ENCODE measurements around the gene DHRS7B. TPM values are rescaled to one million over a fixed set of nuclear protein-coding genes. Genes with fewer than 3 reads are reported as not detected.

The DHRS7B gene
- total RNA-seq, 4 donors from 2014 or later, result 42.8 to 64.1 (median 50.6) TPM

DNA sequence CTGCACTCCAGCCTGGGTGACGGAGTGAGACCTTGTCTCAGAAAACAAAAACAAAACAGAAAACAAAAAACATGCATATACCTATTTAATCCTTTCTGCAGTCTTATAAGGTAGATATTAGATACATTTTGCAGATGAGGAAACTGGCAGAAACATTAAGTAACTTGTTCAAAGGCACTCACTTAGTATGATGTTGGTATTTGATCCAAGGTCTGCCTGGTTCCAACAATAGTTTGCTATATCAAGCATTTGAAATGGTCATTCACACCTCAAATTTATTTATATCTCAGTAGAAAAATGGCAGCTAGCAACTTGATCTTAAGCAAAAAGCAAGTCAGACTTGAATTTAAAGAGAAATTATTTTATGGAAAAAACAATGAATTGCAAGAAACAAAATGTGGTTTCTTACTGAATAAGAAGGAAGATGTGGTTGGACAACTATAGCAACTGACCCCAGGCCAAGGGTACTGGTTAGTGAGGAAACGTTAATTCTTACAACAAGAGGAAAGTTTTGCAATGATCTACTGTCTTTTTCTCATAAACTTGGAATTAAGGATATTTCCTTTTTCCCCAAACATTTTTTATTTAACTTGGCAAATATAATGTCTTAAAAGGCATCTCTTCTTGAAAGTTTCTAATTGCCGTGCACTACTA is 19.7 kb downstream of the DHRS7B start:
- TF ChIP-seq EP300 (IDR thresholded peaks at IDR 0.05) (no peak), POLR2A (IDR thresholded peaks at IDR 0.05) (no peak), POLR2AphosphoS5 (IDR thresholded peaks at IDR 0.05) (no peak)
- TF ChIP-seq, protein P1, sequence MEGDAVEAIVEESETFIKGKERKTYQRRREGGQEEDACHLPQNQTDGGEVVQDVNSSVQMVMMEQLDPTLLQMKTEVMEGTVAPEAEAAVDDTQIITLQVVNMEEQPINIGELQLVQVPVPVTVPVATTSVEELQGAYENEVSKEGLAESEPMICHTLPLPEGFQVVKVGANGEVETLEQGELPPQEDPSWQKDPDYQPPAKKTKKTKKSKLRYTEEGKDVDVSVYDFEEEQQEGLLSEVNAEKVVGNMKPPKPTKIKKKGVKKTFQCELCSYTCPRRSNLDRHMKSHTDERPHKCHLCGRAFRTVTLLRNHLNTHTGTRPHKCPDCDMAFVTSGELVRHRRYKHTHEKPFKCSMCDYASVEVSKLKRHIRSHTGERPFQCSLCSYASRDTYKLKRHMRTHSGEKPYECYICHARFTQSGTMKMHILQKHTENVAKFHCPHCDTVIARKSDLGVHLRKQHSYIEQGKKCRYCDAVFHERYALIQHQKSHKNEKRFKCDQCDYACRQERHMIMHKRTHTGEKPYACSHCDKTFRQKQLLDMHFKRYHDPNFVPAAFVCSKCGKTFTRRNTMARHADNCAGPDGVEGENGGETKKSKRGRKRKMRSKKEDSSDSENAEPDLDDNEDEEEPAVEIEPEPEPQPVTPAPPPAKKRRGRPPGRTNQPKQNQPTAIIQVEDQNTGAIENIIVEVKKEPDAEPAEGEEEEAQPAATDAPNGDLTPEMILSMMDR (IDR thresholded peaks at IDR 0.05), result no peak
- WGBS, result 80% methylated on average over 3 of the region's 3 CpGs
- no peaks in the 10 kb centered on the region for H3K9me3 ChIP-seq
- no peak for DNase-seq (ENCODE audit: low spot score in 2 of 2)
- no peaks in the 10 kb centered on the region for H3K4me1 ChIP-seq
- H3K36me3 ChIP-seq, result peaks cover 3% of the 10 kb centered on the region
- no peaks in the 10 kb centered on the region for H3K27me3 ChIP-seq
- no peak overlapping the region for H3K4me3 ChIP-seq
- no peak overlapping the region for H3K27ac ChIP-seq

DNA sequence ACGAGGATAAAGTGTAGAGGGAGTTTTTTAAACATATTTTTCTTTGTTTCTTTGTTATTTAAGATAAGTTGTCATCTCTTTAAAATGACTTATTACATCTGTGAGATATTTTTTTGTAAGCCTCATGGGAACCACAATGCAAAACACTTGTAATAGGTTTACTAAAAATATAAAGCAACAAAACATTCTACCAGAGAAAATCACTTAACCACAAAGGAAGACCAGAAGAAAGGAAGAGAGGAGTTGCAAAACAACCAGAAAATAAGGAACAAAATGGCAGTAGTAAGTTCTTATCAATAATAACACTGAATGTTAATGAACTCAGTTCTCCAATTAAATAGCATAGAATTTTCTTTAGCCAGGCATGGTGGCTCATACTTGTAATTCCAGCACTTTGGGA is 22.9 kb downstream of the DHRS7B start:
- TF ChIP-seq POLR2A (IDR thresholded peaks at IDR 0.05) (no peak), POLR2AphosphoS5 (IDR thresholded peaks at IDR 0.05) (no peak), EP300 (IDR thresholded peaks at IDR 0.05) (no peak)
- TF ChIP-seq, protein P1 (IDR thresholded peaks at IDR 0.05), result no peak
- Histone ChIP-seq H3K27ac (no peak overlapping the region), H3K9me3 (no peaks in the 10 kb centered on the region), H3K27me3 (no peaks in the 10 kb centered on the region), H3K4me3 (no peak overlapping the region), H3K4me1 (no peaks in the 10 kb centered on the region), H3K36me3 (no peaks in the 10 kb centered on the region)
- 80% methylated on average over 1 of the region's 1 CpG for WGBS
- no peak for DNase-seq (ENCODE audit: low spot score in 2 of 2)

DNA sequence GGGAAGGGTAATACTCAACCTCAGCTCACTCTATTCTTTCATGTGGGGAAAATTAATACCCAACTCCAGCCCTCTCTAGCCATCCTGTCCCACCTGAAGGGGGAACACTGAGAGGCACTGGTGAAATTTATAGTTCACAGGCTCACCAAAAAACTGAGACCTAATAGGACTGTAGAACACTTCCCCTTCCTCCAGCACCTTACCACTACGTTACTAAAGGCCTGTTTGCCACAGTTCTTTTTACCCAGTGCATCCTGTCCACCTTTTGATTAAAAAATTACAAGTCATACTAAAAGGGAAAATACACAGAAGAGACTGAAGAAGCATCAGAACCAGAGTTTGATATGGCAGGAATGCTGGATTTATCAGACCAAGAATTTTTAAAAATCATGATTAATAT is 26.0 kb downstream of the DHRS7B start:
- H3K36me3 ChIP-seq, result no peaks in the 10 kb centered on the region
- 75% methylated on average over 1 of the region's 1 CpG for WGBS
- no peaks in the 10 kb centered on the region for H3K4me1 ChIP-seq
- no peak overlapping the region for H3K4me3 ChIP-seq
- no peaks in the 10 kb centered on the region for H3K9me3 ChIP-seq
- no peak overlapping the region for H3K27ac ChIP-seq
- H3K27me3 ChIP-seq, result no peaks in the 10 kb centered on the region
- no peak for DNase-seq (ENCODE audit: low spot score in 2 of 2)
- TF ChIP-seq POLR2AphosphoS5 (IDR thresholded peaks at IDR 0.05) (no peak), EP300 (IDR thresholded peaks at IDR 0.05) (no peak), POLR2A (IDR thresholded peaks at IDR 0.05) (no peak)
- TF ChIP-seq, protein P1 (IDR thresholded peaks at IDR 0.05), result no peak

DNA sequence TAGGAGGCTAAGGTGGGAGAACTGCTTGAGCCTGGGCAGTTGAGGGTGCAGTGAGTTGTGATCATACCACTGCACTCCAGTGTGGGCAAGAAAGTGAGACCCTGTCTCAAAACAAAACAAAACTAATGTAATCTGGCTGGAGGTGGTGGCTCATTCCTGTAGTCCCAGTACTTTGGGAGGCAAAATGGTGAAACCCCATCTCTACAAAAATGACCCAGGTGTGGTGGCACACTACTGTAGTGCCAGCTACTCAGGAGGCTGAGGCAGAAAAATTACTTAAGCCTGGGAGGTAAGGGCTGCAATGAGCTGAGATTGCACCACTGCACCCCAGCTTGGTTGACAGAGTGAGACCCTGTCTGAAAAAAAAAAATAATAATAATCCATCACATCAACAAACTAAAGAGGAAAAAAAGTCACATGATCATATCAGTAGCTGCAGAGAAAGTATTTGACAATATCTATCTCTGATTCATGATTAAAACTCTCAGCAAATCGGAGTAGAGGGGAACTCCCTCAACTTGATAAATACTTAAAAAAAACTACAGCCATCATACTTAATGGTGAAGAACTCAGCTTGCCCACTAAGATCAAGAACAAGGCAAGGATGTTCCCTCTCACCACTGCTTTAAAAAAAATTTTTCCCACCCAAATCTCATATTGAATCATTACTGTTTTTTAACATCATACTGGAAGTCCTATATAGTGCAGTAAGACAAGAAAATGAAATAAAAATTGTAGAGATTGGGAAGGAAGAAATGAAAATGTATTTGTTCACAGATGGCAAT is 31.0 kb downstream of the DHRS7B start:
- H3K4me1 ChIP-seq, result peaks cover 18% of the 10 kb centered on the region
- 64% methylated on average over 1 of the region's 1 CpG for WGBS
- TF ChIP-seq, protein P1 (IDR thresholded peaks at IDR 0.05), result no peak
- TF ChIP-seq EP300 (IDR thresholded peaks at IDR 0.05) (no peak), POLR2AphosphoS5 (IDR thresholded peaks at IDR 0.05) (no peak), POLR2A (IDR thresholded peaks at IDR 0.05) (no peak)
- no peak overlapping the region for H3K4me3 ChIP-seq
- no peaks in the 10 kb centered on the region for H3K9me3 ChIP-seq
- H3K36me3 ChIP-seq, result no peaks in the 10 kb centered on the region
- H3K27ac ChIP-seq, result no peak overlapping the region
- H3K27me3 ChIP-seq, result no peaks in the 10 kb centered on the region
- DNase-seq (ENCODE audit: low spot score in 2 of 2), result no peak

DNA sequence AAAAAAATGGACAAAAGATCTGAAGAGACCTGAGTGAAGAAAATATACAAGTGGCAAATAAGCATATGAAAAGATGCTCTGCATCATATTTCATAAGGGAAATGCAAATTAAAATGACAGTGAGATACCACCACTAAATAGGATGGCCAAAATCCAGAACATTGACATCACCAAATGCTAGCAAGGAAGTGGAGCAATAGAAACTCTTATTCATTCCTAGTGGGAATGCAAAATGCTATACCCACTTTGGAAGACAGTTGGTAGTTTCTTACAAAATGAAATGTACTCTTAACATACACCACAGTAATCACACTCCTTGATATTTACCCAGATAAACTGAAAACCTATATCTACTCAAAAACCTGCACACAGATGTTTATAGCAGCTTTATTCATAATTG is 33.6 kb downstream of the DHRS7B start:
- Histone ChIP-seq H3K4me3 (no peak overlapping the region), H3K4me1 (peaks cover 20% of the 10 kb centered on the region), H3K9me3 (no peaks in the 10 kb centered on the region), H3K36me3 (no peaks in the 10 kb centered on the region), H3K27me3 (no peaks in the 10 kb centered on the region), H3K27ac (no peak overlapping the region)
- no peak for DNase-seq (ENCODE audit: low spot score in 2 of 2)
- TF ChIP-seq, protein P1 (IDR thresholded peaks at IDR 0.05), result no peak
- TF ChIP-seq EP300 (IDR thresholded peaks at IDR 0.05) (no peak), POLR2A (IDR thresholded peaks at IDR 0.05) (no peak), POLR2AphosphoS5 (IDR thresholded peaks at IDR 0.05) (no peak)

Data from suprapubic skin (tissue), 4 donors.